HAP-1 (cell line): Measurements from ENCODE around the gene HCK.
A peak's percentile ranks its signal among the peaks of the same experiment; 100 is the strongest.

Source experiments
- DNase-seq, 2 experiments: peaks; one replicate each; pipeline ENCODE4 v3.0.0-alpha.2; 2016 to 2020; ENCODE audit warnings: low spot score in 2 of 2
- H3K27me3 ChIP-seq: fragments of 250-450 bp; sonication (Bioruptor Pico); 2 replicates; pipeline ENCODE4 v1.5.1; 2020; ENCODE audit warnings: low read depth, mild to moderate bottlenecking, moderate library complexity
- H3K36me3 ChIP-seq: fragments of 250-450 bp; sonication (Bioruptor Pico); replicated peaks from 2 replicates; pipeline ENCODE4 v1.5.1; 2020; ENCODE audit warnings: mild to moderate bottlenecking
- H3K4me1 ChIP-seq: fragments of 250-450 bp; sonication (Bioruptor Pico); 2 replicates; pipeline ENCODE4 v1.5.1; 2020; ENCODE audit warnings: mild to moderate bottlenecking
- H3K4me3 ChIP-seq: fragments of 250-450 bp; sonication (Bioruptor Pico); 2 replicates; pipeline ENCODE4 v1.5.1; 2020; ENCODE audit warnings: mild to moderate bottlenecking, moderate library complexity
- H3K9me3 ChIP-seq: fragments of 250-450 bp; sonication (Bioruptor Pico); 2 replicates; pipeline ENCODE4 v1.5.1; 2020; ENCODE audit warnings: mild to moderate bottlenecking, moderate library complexity
- in situ Hi-C: fragments of 300-500 bp; cut with MboI; formaldehyde crosslinking; loops from 3 replicates; pipeline ENCODE4 v1.14.3; 2020; ENCODE audit warnings: low sequenced_read_pairs, inconsistent platforms, mixed read lengths

HCK gene

GRCh38 chr20:32075534-32075933 is 23.5 kb downstream of the HCK start:
- Histone ChIP-seq H3K27me3 (no peaks in the 10 kb centered on the region), H3K9me3 (no peaks in the 10 kb centered on the region), H3K36me3 (no peaks in the 10 kb centered on the region), H3K4me3 (no peak overlapping the region), H3K4me1 (peaks cover 16% of the 10 kb centered on the region)
- in situ Hi-C loops, result no loop called here
- DNase-seq, result no peak

GRCh38 chr20:32077190-32077589 is 25.1 kb downstream of the HCK start:
- Histone ChIP-seq H3K4me1 (peaks cover 5% of the 10 kb centered on the region), H3K9me3 (no peaks in the 10 kb centered on the region), H3K27me3 (no peaks in the 10 kb centered on the region), H3K4me3 (no peak overlapping the region), H3K36me3 (no peaks in the 10 kb centered on the region)
- in situ Hi-C loops, result no loop called here
- no peak for DNase-seq

GRCh38 chr20:32078322-32078721 is 26.3 kb downstream of the HCK start:
- H3K36me3 ChIP-seq, result no peaks in the 10 kb centered on the region
- no peaks in the 10 kb centered on the region for H3K27me3 ChIP-seq
- H3K4me1 ChIP-seq, result no peaks in the 10 kb centered on the region
- in situ Hi-C loops, result no loop called here
- no peaks in the 10 kb centered on the region for H3K9me3 ChIP-seq
- no peak for DNase-seq
- no peak overlapping the region for H3K4me3 ChIP-seq

GRCh38 chr20:32078791-32079190 is 26.7 kb downstream of the HCK start:
- in situ Hi-C loops, result no loop called here
- no peaks in the 10 kb centered on the region for H3K27me3 ChIP-seq
- H3K36me3 ChIP-seq, result no peaks in the 10 kb centered on the region
- H3K4me3 ChIP-seq, result no peak overlapping the region
- H3K9me3 ChIP-seq, result no peaks in the 10 kb centered on the region
- H3K4me1 ChIP-seq, result no peaks in the 10 kb centered on the region
- no peak for DNase-seq

- Histone ChIP-seq H3K36me3 (no peaks in the 10 kb centered on the region), H3K9me3 (no peaks in the 10 kb centered on the region), H3K4me1 (no peaks in the 10 kb centered on the region), H3K4me3 (no peak overlapping the region), H3K27me3 (no peaks in the 10 kb centered on the region)
- in situ Hi-C loops, result no loop called here
- no peak for DNase-seq
Observed at GRCh38 chr20:32079655-32080109, 27.6 kb downstream of the HCK start.

- Histone ChIP-seq H3K36me3 (no peaks in the 10 kb centered on the region), H3K9me3 (no peaks in the 10 kb centered on the region), H3K4me1 (no peaks in the 10 kb centered on the region), H3K27me3 (no peaks in the 10 kb centered on the region), H3K4me3 (no peak overlapping the region)
- DNase-seq, result no peak
- in situ Hi-C loops, result no loop called here
Observed at GRCh38 chr20:32080783-32081182, 28.7 kb downstream of the HCK start.

- DNase-seq, result no peak
- no peaks in the 10 kb centered on the region for H3K4me1 ChIP-seq
- H3K9me3 ChIP-seq, result no peaks in the 10 kb centered on the region
- no peak overlapping the region for H3K4me3 ChIP-seq
- in situ Hi-C loops, result no loop called here
- no peaks in the 10 kb centered on the region for H3K36me3 ChIP-seq
- H3K27me3 ChIP-seq, result no peaks in the 10 kb centered on the region
Observed at GRCh38 chr20:32083469-32083868, 31.4 kb downstream of the HCK start.

- Histone ChIP-seq H3K9me3 (no peaks in the 10 kb centered on the region), H3K27me3 (no peaks in the 10 kb centered on the region), H3K4me3 (no peak overlapping the region), H3K36me3 (no peaks in the 10 kb centered on the region), H3K4me1 (peaks cover 8% of the 10 kb centered on the region)
- no peak for DNase-seq
- in situ Hi-C loops, result no loop called here
Observed at GRCh38 chr20:32087070-32087469, 35.0 kb downstream of the HCK start.

- Histone ChIP-seq H3K4me3 (no peak overlapping the region), H3K4me1 (peaks cover 8% of the 10 kb centered on the region), H3K36me3 (no peaks in the 10 kb centered on the region), H3K9me3 (no peaks in the 10 kb centered on the region), H3K27me3 (no peaks in the 10 kb centered on the region)
- DNase-seq, result no peak
- in situ Hi-C loops, result no loop called here
Observed at GRCh38 chr20:32088759-32089158, 36.7 kb downstream of the HCK start.

- no peaks in the 10 kb centered on the region for H3K9me3 ChIP-seq
- H3K36me3 ChIP-seq, result no peaks in the 10 kb centered on the region
- peaks cover 8% of the 10 kb centered on the region for H3K4me1 ChIP-seq
- no peak overlapping the region for H3K4me3 ChIP-seq
- no peaks in the 10 kb centered on the region for H3K27me3 ChIP-seq
- peak; percentile 43 to 60 for DNase-seq
- in situ Hi-C loops, result loop anchor here (5.0 kb wide), 1 partner anchor 267 kb away; no protein-coding TSS in a partner anchor
Observed at GRCh38 chr20:32089637-32090362, 37.8 kb downstream of the HCK start.

GRCh38 chr20:32091888-32092346 is 39.9 kb downstream of the HCK start:
- Histone ChIP-seq H3K4me1 (peaks cover 8% of the 10 kb centered on the region), H3K4me3 (no peak overlapping the region), H3K36me3 (no peaks in the 10 kb centered on the region), H3K27me3 (no peaks in the 10 kb centered on the region), H3K9me3 (no peaks in the 10 kb centered on the region)
- in situ Hi-C loops, result loop anchor here (5.0 kb wide), 1 partner anchor 270 kb away; no protein-coding TSS in a partner anchor
- DNase-seq, result peak; percentile 85 to 93

GRCh38 chr20:32098786-32099185 is 46.7 kb downstream of the HCK start:
- H3K4me3 ChIP-seq, result no peak overlapping the region
- H3K4me1 ChIP-seq, result no peaks in the 10 kb centered on the region
- no peak for DNase-seq
- in situ Hi-C loops, result no loop called here
- H3K27me3 ChIP-seq, result peaks cover 3% of the 10 kb centered on the region
- no peaks in the 10 kb centered on the region for H3K36me3 ChIP-seq
- H3K9me3 ChIP-seq, result no peaks in the 10 kb centered on the region

- peaks cover 6% of the 10 kb centered on the region for H3K4me1 ChIP-seq
- in situ Hi-C loops, result no loop called here
- H3K27me3 ChIP-seq, result peaks cover 6% of the 10 kb centered on the region
- H3K36me3 ChIP-seq, result peaks cover 3% of the 10 kb centered on the region; the same call in 1 of the 2 replicates
- H3K9me3 ChIP-seq, result no peaks in the 10 kb centered on the region
- peak overlapping the region; percentile 97 for H3K4me3 ChIP-seq
- no peak for DNase-seq
Observed at GRCh38 chr20:32108814-32109391, 56.9 kb downstream of the HCK start.

- Histone ChIP-seq H3K9me3 (no peaks in the 10 kb centered on the region), H3K27me3 (peaks cover 3% of the 10 kb centered on the region; the same call in 1 of the 2 replicates), H3K36me3 (peaks cover 3% of the 10 kb centered on the region; the same call in 1 of the 2 replicates), H3K4me3 (peak within 1 kb of the TSS; percentile 97), H3K4me1 (peaks cover 6% of the 10 kb centered on the region)
- DNase-seq, result peak; percentile 88 to 95
- in situ Hi-C loops, result no loop called here
Observed at GRCh38 chr20:32109392-32110172, 57.5 kb downstream of the HCK start, which contains the start of gene TM9SF4. TSS of gene TM9SF4 (plus strand) at chr20:32109714. CDS start at chr20:32109741, 27 bp downstream.
